NCI-H345 (cell line): Measurements from ENCODE around the gene RNGTT.
"Not testable (repeated sequence)": the region's sequence is repeated elsewhere in the genome, so short reads cannot be mapped to it uniquely, and the experiment has no call there.

Experiments
- DNase-seq: peaks from one replicate; lab custom pipeline; 2025; lab: John Stamatoyannopoulos, UW

RNGTT gene

DNA sequence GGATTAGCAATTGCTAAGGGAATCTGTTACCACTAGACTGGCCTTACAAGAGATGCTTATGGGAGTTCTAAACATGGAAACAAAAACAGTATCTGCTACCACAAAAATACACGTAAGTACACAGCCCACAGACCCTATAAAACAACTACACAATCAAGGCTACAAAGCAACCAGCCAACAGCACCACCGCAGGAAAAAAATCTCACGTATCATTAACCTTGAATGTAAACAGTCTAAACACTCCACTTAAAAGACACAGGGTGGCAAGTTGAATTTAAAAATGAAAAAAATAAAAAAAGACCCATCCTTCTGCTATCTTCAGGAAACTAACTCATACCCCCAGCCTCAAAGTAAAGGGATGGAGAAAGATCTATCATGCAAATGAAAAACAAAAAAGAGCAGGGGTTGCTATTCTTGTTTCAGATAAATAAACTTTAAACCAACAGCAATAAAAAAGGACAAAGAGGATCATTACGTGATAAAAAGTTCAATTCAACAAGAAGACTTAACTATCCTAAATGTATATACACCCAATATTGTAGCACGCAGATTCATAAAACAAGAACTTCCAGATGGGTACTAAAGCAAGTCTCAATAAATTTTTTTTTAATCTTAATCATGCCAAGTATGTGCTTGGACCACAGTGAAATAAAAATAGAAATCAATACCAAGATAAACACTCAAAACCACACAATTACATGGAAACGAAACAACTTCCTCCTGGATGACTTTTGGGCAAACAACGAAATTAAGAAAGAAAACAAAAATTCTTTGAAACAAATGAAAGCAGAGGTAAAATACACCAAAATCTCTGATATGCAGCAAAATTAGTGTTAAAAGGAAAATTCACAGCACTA, 52.3 kb downstream of the RNGTT start:
- peak; percentile 49 for DNase-seq

DNA sequence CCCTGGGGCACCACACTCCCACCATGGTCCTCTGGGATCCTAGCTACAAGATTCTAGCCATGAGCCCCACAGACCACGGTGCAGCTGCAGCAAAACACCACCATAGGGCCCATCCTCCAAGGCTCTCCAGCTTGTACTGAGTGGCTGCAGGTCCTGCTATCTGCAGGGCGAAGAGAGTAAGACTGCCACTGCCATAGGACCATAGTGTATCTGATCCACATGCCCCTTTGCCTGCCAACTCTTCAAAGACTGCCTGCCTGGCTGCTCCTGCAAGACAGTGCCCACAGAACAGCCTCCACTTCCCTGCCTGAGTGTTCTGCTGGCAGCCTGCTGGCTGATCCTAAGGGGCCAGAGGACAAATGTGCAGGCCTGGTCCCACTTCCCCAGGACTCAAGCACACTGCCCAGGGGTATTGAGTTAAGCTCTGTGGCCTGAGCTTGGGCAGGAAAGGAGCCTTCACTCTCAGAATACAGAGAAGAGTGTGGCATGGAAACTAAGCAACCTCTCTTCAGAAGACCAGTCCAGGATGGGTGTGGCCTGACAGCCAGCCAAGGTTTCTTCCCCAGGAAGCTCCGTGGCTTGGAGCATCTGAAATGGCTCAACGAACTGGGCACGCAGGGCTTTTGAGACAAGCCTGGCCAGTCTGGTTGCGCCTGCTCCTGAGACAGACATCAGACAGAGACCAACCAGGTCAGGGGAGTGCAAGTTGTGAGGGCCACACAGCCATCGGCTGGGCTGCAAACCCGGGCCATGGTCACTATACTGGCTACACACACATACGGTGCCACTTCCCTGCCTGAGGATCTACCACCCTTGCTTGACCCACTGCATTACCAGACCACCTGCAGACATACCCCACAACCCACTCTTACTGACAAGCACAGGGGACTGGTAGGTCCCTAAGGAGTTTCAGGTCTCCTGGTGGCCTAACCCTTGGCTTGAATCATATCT, 54.5 kb downstream of the RNGTT start:
- no peak for DNase-seq

DNA sequence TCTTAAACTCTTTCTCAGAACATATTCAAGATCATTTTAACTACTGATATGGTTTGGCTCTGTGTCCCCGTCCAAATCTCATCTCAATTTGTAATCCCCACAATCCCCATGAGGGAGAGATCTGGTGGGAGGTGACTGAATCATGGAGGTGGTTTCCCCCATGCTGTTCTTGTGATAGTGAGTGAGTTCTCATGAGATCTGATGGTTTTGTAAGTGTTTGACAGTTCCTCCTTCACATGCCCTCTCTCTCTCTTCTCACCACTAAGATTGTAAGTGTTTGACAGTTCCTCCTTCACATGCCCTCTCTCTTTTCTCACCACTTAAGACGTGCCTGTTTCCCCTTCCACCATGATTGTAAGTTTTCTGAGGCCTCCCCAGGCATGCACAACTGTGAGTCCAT, 56.3 kb downstream of the RNGTT start:
- not testable (repeated sequence) for DNase-seq

DNA sequence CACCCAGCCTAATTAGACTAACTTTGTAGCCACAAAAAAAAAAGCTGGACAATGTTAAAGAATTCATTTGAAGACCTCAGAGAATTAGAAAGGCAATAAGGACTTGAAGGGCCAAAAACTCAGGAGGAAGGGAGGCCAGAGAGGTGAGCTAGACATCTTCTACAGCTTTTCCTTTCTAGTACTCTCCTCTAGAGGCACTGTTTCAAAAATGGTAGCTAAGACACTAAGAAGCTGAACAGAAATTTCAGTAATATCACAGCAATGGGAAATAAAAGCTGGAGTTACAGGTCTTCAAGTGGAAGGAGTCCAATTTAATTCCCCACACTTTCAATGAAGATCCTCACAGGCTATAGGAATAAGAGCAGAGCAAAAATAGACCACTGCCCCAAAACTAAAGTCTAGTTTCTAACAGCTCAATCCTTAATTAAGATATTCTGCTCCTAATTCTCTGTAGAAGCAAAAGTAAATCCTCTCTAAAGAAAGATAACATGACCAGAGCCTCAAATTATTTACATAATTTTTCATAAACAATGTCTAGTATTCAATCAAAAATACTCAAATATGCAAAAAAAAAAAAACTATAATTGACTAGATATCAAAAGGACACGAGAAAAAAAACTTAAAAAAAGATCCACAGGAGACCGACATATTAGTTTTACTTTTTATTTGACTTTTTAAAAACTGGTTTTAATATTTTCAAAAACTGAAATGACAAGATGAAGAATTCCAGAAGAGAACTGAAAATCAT, 63.7 kb downstream of the RNGTT start:
- no peak for DNase-seq

DNA sequence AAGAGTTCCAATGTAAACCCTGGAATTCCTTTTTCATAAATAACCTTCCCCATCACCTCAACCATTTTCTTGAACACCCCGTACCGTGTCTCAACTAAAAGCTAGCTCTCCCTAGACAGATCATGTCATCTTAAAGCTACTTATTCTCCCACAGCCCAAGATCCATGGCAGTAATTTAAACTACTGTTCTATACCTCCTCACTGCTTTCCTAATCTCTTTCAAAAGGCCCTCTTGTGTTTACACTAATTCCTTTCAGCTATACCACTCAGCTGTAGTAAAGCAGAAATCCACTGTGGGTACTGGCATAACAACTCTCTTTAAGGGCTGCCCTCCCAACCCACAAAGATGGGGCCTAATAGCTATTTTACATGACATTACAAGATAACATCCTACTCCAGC, 67.5 kb downstream of the RNGTT start:
- DNase-seq = no peak

DNA sequence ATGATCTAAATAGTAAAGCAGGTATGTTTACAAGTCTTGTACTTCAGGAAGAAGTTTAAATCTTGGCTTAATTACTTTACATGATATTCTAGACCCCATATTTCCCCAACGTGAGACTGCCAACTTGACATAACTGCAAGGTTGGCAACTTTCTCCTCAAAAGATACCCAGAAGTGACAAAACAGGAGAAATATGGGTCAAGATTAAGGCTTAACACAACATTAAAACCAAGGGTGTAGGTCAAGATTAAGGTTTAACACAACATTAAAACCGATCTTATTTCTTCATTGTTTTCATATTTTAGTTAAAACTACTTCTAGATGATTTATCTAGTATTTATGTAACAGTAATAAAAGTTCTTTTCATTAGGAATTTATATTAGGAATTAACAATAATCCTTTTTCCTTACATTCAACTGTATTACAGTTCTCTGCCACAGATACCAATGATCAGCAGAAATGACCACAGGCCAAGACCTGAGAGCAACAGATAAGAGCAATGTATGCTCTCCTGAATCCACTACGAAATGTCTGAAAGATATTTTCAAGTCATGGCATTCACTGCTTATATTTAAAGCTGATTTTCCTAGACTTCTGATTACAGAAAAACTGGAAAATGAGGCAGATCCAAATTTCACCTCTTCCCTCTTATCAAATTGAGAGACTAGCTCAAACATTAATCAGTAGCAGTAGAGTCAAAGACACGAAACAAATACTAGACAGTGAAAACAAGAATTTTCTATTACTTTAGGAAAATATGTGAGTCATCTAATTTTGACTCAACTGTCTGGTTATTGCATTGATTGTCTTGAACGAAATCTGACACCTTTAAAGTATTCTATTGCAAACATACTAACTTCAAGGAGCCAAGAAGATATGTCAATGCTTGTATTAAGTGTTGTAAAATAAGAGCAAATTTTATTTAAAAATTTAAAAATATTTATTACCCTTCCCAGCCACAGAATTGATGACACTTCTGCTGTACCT, 72.3 kb downstream of the RNGTT start:
- no peak for DNase-seq

DNA sequence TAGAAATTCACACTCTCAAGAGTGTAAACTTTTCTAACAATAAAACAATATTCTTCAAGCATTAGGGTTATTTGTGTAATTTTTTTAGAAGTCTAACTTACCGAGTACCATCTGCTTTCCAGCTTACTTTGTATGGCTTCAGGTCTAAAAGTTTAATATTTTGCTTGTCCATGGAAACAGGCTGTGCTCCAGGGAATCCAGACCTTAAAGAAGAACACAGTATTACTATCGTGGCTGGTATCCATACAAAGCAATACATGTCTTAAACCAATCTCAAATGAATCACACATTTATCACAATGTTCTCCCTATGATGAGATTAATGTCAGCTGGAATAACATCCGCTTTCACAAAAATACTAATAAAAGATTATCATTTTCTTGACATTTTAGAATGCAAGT, 73.0 kb downstream of the RNGTT start:
- no peak for DNase-seq

DNA sequence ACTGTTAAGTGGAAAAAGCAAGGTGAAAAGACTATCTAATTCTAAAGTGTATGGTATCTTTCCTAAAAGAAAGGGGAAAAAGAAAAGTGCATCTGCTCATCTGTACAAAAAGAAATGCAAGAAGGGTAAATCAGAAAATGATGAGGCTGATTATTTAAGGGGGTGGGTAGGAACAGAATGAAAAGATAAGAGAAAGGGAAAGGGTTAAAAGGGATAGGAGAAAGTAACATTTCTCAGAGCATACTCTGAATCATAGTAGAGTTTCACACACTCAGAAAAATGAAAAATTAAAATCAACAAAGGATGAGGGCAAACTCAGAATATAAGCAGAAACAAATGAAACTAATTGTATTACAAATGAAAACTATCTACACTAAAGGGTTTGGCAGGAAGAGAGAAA, 79.1 kb downstream of the RNGTT start:
- no peak for DNase-seq

DNA sequence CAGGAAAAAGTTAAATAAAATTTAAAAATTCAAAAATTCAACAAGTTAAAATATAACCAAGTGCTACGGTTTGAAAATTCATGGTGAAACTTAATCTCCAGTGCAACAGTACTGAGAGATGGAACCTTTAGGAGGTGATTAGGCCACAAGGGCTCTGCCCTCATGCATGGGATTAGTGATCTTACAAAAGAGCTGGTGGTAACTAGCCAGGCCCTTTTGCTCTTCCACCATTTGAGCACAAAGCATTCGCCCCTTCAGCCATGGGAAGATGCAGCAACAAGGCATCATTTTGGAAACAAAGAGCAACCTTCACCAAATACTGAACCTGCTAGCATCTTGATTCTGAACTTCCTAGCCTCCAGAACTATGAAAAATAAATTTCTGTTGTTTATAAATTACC, 80.9 kb downstream of the RNGTT start:
- DNase-seq = no peak

DNA sequence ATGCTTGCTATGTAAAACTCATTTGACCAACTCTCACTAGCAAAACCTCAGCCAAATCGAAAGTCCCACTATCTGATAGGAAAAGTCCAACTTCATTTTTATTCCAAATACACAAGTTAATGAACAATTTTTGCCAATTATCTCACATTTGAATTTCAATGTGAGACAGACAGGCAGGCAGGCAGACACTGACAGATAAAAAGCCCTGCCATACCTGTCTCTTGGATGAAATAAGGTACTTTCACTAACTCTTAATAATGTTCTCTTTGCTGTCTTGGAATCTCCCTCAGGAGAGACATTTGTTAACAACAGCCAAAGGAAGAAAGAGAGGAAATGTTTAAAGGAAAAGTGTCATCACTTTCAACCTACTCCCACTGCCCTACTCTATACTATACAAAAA, 82.0 kb downstream of the RNGTT start:
- no peak for DNase-seq

DNA sequence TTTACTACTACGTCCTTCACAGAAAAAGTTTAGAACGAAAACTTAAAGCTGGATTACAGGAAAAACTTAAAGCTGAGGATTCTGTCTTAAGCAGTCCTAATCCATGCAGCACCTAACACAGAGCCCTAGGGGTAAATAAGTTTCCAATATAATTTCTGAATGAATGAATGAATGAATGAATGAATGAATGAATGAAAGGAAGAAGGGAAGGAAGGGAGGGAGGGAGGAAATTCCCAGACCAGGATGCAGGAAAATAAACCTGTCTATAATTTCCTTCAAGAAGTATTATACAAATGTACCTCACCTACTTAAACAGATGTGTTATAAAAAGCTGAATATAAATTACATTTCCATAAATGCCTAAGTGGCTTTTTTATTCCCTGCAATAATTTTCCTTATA, 83.4 kb downstream of the RNGTT start:
- DNase-seq = no peak

DNA sequence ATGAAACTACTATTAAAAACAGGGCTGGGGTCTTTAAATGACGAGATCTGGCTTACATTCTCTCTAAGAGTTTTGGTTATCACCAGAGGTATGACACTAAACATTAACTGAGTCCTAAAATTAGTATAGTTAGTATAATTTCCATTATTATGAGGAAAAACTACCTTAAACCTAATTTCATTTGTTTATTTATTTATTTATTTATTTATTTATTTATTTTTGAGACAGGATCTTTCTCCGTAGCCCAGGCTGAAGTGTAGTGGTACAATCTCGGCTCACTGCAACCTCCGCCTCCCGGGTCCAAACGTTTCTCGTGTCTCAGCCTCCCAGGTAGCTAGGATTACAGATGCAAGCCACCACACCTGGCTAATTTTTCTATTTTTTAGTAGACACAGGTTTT, 85.5 kb downstream of the RNGTT start:
- no peak for DNase-seq

DNA sequence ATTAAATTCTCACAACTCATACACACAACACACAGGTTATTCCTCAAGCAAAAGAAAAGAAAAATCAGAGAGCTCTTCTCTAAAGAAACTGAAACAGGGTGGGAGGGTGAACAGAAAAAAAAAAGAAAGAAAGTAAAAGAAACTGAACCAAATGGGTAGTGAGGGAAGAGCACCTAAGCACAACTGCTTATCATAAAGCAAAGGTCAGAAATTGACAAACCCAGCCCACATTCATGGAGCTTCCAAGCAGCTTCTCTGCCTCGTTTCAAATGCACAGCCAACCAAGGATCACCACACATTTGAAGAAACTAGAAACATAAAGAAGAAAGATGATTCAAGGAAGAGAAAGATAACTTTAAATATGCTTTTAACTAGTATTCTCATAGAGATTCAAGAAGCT, 90.5 kb downstream of the RNGTT start:
- DNase-seq = no peak

DNA sequence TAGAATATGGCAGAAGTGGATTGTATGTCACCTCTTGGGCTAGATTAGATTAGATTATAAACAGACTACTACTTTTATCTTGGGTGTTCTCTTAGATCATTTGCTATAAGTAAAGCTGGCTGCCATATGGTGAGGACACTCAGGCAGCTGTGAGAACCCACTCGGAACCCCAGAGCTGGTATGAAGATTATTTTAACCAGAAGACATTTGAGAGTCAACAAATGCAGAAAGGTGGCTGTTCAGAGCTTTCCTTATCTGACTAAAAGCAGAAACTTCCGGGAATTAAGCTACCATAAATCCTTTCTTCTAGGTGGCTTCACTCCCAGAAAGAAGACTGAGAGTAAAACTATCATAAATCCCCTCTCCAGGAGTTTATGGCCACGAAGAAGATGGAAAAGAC, 91.9 kb downstream of the RNGTT start:
- no peak for DNase-seq

DNA sequence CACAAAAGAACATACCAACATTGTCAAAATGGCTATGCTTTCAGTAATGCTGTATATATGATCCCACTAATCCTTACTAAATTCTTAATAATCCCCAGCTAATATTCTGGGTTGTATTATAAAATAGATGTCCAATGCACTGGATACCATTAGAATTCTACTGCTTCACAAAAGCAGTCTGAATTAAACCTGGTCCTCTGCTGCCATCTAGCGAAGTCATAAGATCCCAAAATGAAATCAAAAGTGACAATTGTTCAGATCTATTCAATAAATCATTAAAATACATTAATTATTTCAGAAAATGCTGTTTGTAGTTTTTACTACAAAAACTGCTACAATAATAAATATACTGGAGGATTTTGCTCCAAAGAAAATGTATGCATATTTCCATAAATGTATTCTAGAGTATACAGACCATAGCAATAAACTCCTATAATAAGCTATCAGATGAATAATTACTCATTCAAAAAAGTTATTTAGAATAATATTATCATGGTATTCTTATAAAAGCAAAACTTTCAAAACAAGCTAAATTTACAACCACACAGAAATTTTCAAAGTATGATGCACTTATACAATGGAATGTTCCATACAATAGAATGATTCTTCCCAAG, 92.6 kb downstream of the RNGTT start:
- peak; percentile 41 for DNase-seq

DNA sequence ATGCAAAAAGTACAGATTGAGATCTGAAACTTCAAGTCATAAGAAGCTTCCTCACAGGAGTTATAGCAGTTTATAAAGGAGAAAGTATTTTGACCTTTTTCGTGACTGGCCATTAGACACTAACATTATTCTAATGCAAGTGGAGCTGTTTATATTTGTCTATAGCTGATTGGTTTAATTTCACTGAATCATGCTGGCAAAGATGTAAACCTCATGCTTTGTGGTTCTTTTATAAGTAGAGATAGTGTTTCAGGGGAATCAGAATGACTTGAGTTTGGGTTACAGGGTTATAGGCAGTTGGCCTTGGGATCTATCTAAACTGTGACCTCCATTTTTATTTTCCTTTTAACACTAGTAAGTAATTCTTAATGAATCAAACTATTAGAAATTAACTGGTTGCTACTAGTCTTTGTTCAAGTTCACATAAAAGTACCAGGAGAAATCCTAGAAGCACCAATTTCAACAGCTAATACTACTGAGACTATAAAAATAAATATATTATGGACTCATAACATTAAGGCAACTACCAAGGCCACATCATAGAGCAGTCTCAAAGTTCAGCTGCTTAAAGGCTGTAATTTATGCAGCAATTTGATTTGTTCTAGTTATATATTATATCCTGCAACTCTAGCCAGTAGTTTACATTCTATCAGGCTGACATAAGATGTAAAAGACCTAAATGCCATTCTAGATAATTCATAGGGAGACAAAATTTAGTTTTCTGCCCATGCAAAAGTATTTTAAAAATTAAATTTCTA, 94.0 kb downstream of the RNGTT start:
- no peak for DNase-seq

DNA sequence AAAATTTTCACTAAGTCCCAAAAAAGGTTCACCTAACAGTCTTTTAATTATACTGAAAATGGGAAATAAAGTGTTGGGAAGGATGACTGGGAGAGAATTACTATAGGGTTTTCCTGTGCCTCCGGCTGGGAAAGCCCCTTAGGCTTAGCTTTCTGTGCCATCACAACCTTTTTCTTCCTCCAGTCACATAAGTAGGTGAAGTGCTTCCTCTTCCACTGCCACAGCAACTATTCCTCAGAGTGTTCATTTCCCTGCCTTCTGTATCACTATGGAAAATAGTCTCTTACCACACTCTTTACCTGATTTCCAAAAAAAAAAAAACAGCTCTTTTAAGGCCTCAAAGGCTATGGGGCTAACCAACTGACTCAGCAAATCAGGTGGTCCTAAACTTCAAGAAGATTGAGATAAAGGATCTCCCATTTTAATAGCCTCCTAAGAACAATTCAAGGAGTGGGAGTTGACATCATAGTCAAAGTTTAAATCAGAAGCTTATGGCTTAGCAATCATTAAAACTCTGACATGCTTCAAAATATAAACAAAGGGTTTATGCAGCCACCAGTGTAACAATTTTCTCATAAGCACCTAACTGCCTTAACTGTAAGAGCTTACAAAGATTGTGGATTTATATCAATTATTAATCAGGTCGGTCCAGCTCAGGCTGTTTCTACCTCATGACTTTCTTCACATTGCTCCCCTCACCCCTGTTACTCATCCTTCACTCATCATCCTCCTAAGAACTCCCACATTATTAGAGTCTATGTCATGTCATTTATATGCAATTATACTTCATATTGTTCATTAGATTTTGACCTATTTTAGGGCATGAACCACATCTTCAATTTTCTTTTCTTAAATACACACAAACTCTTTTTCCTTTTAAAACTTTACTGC, 95.3 kb downstream of the RNGTT start:
- no peak for DNase-seq

DNA sequence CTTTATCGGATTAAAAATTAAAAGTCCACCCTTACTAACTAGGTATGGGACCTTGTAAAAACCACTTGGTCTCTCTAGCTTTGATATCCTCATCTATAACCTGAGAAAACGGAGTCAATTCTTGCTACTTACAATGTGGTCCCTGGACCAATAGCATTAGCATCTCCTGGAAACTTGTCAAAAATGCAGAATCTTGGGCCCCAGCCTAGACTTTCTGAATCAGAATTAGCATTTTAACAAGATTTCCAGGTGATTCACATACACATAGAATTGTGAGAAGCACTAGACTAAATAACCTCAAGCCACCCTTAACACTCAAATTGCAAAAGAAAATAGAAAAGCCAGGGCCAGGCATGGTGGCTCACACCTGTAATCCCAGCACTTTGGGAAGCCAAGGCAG, 96.6 kb downstream of the RNGTT start:
- DNase-seq = no peak

DNA sequence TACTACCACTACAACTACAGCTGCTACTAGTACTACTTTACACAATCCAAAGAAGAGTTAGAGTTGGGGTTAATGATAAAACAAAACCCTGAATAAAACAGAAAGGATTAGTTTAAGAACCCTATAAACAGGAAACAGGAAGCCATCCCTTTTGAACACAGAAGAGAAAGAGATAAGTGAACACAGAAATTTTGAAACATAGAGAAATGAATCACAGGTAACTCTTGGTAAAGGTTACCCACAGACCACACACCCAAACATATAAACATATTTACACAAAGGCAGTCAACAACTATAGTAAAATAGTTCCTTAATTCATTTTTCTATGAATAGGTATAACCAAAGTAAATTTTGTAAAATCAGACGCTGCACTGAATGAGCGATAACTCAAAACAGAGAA, 98.1 kb downstream of the RNGTT start:
- no peak for DNase-seq
